K562 (cell line): ENCODE measurements around the gene HMCN1. TPM values are rescaled to one million over a fixed set of nuclear protein-coding genes. Genes with fewer than 3 reads are reported as not detected.
A peak's percentile ranks its signal among the peaks of the same experiment; 100 is the strongest.

Experiments used
- ARNT ChIP-seq, 2 experiments: fragments of 450-650 bp; IDR thresholded peaks; 2 replicates each; pipeline ENCODE4 v1.6.1; 2016; ENCODE audit warnings: mild to moderate bottlenecking in 1 of 2
- DNMT1 ChIP-seq: fragments of 450-650 bp; IDR thresholded peaks from 2 replicates; pipeline ENCODE4 v1.6.1; 2016; ENCODE audit warnings: antibody characterized with exemption, mild to moderate bottlenecking
- ELF4 ChIP-seq: fragments of 450-650 bp; formaldehyde crosslinking; IDR thresholded peaks from 2 replicates; pipeline ENCODE4 v1.4.0; 2022; ENCODE audit warnings: missing genetic modification characterization
- ETS1 ChIP-seq: conservative IDR thresholded peaks from 2 replicates; pipeline ENCODE4 v1.6.1; 2011; ENCODE audit warnings: low read depth, mild to moderate bottlenecking, low read length; ENCODE audit not compliant: control insufficient read depth
- FOSL1 ChIP-seq: fragments of 200-800 bp; sonication (Bioruptor generic); conservative IDR thresholded peaks from 2 replicates; pipeline ENCODE4 v1.6.1; 2016; ENCODE audit warnings: missing genetic modification characterization, missing compliant biosample characterization
- FOXM1 ChIP-seq, 2 experiments: fragments of 450-650 bp in 1 of 2; sonication (generic) in 1 of 2; formaldehyde crosslinking in 1 of 2; IDR thresholded peaks; 2 replicates each; pipeline versions ENCODE4 v1.6.1 to v1.9.0; 2017 to 2022; ENCODE audit warnings: low read depth in 2 of 2, mild to moderate bottlenecking in 2 of 2, missing genetic modification reagents in 1 of 2, moderate library complexity in 1 of 2
- GATAD2B ChIP-seq: fragments of 450-650 bp; IDR thresholded peaks from 2 replicates; pipeline ENCODE4 v1.6.1; 2017; ENCODE audit warnings: mild to moderate bottlenecking, borderline replicate concordance
- GMEB1 ChIP-seq: fragments of 250-450 bp; sonication (Bioruptor Pico); IDR thresholded peaks from 2 replicates; pipeline ENCODE4 v1.4.0; 2020; ENCODE audit warnings: mild to moderate bottlenecking
- HDAC1 ChIP-seq, 2 experiments: fragments of 450-650 bp; IDR thresholded peaks; 2 replicates each; pipeline ENCODE4 v1.6.1; 2016 to 2017; ENCODE audit warnings: inconsistent platforms in 1 of 2, mild to moderate bottlenecking in 1 of 2, moderate library complexity in 1 of 2
- HMGN3 ChIP-seq: IDR thresholded peaks from 2 replicates; pipeline ENCODE4 v1.6.1; 2011; ENCODE audit warnings: borderline replicate concordance, low read depth, mild to moderate bottlenecking, mixed read lengths, low read length; ENCODE audit not compliant: insufficient read length; ENCODE audit errors: extremely low read depth
- JUN ChIP-seq, 2 experiments: sonication (generic) in 1 of 2; formaldehyde crosslinking in 1 of 2; IDR thresholded peaks; 2 replicates each; pipeline versions ENCODE4 v1.6.1 to v1.8.0; 2012 to 2022; ENCODE audit warnings: borderline replicate concordance in 2 of 2, mild to moderate bottlenecking in 2 of 2, improper control_type of control experiment in 1 of 2, low read depth in 1 of 2, low read length in 1 of 2, missing genetic modification reagents in 1 of 2
- MBD2 ChIP-seq: sonication (generic); IDR thresholded peaks from 2 replicates; pipeline ENCODE4 v1.6.1; 2016; ENCODE audit warnings: low read depth, borderline replicate concordance
- MEF2A ChIP-seq: IDR thresholded peaks from 2 replicates; pipeline ENCODE4 v1.6.1; 2011; ENCODE audit warnings: low read depth, mild to moderate bottlenecking, low read length, moderate library complexity; ENCODE audit not compliant: control insufficient read depth
- PTRF ChIP-seq: fragments of 450-650 bp; IDR thresholded peaks from 2 replicates; pipeline ENCODE4 v1.6.1; 2016; ENCODE audit warnings: mild to moderate bottlenecking, missing genetic modification characterization, missing compliant biosample characterization
- RB1 ChIP-seq: fragments of 450-650 bp; IDR thresholded peaks from 2 replicates; pipeline ENCODE4 v1.6.1; 2017; ENCODE audit warnings: low read depth, mild to moderate bottlenecking
- TEAD4 ChIP-seq, 2 experiments: sonication (generic) in 1 of 2; formaldehyde crosslinking in 1 of 2; IDR thresholded peaks; 2 replicates each; pipeline versions ENCODE4 v1.6.1 to v1.8.0; 2012 to 2022; ENCODE audit warnings: borderline replicate concordance in 1 of 2, inconsistent platforms in 1 of 2, low read length in 1 of 2, mild to moderate bottlenecking in 1 of 2, missing genetic modification reagents in 1 of 2
- ZBTB2 ChIP-seq: fragments of 450-650 bp; IDR thresholded peaks from 2 replicates; pipeline ENCODE4 v1.6.1; 2016; ENCODE audit warnings: antibody characterized with exemption
- ZEB2 ChIP-seq: fragments of 450-650 bp; IDR thresholded peaks from 2 replicates; pipeline ENCODE4 v1.6.1; 2016
- ZFPM2 ChIP-seq: fragments of 250-450 bp; sonication (Bioruptor Pico); IDR thresholded peaks from 2 replicates; pipeline ENCODE4 v1.5.1; 2022; ENCODE audit warnings: mild to moderate bottlenecking
- ZNF121 ChIP-seq: sonication (generic); formaldehyde crosslinking; conservative IDR thresholded peaks from 2 replicates; pipeline ENCODE4 v1.8.0; 2022; ENCODE audit warnings: missing genetic modification reagents
- ZNF280A ChIP-seq: fragments of 450-650 bp; IDR thresholded peaks from 2 replicates; pipeline ENCODE4 v1.6.1; 2018; ENCODE audit warnings: mild to moderate bottlenecking, low read depth; ENCODE audit not compliant: partially characterized antibody
- polyA plus RNA-seq, 8 experiments: library from polyadenylated mRNA; depleted of rRNA in 4 of 8; stranded (reverse) in 5 of 8; unstranded in 3 of 8; fragments of >200 nt; fragmentation: Nextera tagmentation in 2 of 8; fragmentation: Illumina TruSeq in 1 of 8; extraction: Ambion mirVana in 2 of 8; extraction: Trizol in 1 of 8; gene quantifications; 2 replicates each; pipeline versions ENCODE4 v1.2.1 to v1.2.3, GENCODE V29; 2011 to 2014; ENCODE audit warnings: inconsistent platforms in 1 of 8, missing spikeins in 1 of 8
- total RNA-seq, 7 experiments: library from RNA; depleted of rRNA in 6 of 7; stranded (reverse); fragments of >200 nt in 6 of 7; fragmentation: Illumina TruSeq in 2 of 7; extraction: Trizol in 2 of 7; gene quantifications; 2 replicates each; pipeline versions ENCODE4 v1.2.1 to v1.2.3, GENCODE V29; 2011 to 2021; ENCODE audit warnings: low replicate concordance in 1 of 7

HMCN1 gene
- total and polyA plus RNA-seq, 9 of the 15 experiments (the other 6 are each of a cell fraction or from before 2014, with no cell fraction given): 0.07 to 0.36 (median 0.21) TPM

- TF ChIP-seq HMGN3 (peak; percentile 49), PTRF (tag) (no peak), ZNF280A (no peak), ZNF121 (CRISPR knock-in tag) (no peak), MEF2A (no peak), ZFPM2 (CRISPR knock-in tag) (no peak), FOSL1 (tag) (peak; percentile 92), HDAC1 (IDR thresholded peaks at IDR 0.05) (peak; percentile 83 to 99; a peak in 3 of 4 replicates), MBD2 (peak; percentile 68), ZBTB2 (peak; percentile 64; the same call in 1 of the 2 replicates), RB1 (no peak), JUN (IDR thresholded peaks at IDR 0.05; ENCODE audit: borderline replicate concordance, low read depth, low read length) (peak; percentile 96), JUN (CRISPR knock-in tag; IDR thresholded peaks at IDR 0.05; ENCODE audit: borderline replicate concordance) (no peak; the same call in 1 of the 2 replicates), TEAD4 (IDR thresholded peaks at IDR 0.05; ENCODE audit: low read length) (peak; percentile 98), TEAD4 (CRISPR knock-in tag; IDR thresholded peaks at IDR 0.05; ENCODE audit: borderline replicate concordance) (no peak), DNMT1 (no peak), ETS1 (no peak), FOXM1 (IDR thresholded peaks at IDR 0.05; ENCODE audit: low read depth) (peak; percentile 90), FOXM1 (CRISPR knock-in tag; IDR thresholded peaks at IDR 0.05; ENCODE audit: low read depth) (no peak), ARNT (IDR thresholded peaks at IDR 0.05) (peak; percentile 85 to 87), ZEB2 (peak; percentile 93), GATAD2B (peak; percentile 69; the same call in 1 of the 2 replicates), ELF4 (CRISPR knock-in tag) (peak; percentile 69; the same call in 1 of the 2 replicates), GMEB1 (no peak)
These were observed 378.1 kb downstream of the HMCN1 start (continued) for GRCh38 chr1:186112280-186112679.
